Vagina (tissue), 2 donors: ENCODE measurements around the gene ZZZ3.
"Not testable (repeated sequence)": the region's sequence is repeated elsewhere in the genome, so short reads cannot be mapped to it uniquely, and the experiment has no call there.

Experiments used
- POLR2A ChIP-seq, 2 donors: fragments of 450-650 bp; IDR thresholded peaks; one replicate each; pipeline ENCODE4 v1.6.1; 2017; ENCODE audit warnings: antibody characterized with exemption in 2 of 2, mild to moderate bottlenecking in 2 of 2, moderate library complexity in 2 of 2
- POLR2AphosphoS5 ChIP-seq, 2 donors: sonication (generic); formaldehyde crosslinking; IDR thresholded peaks; one replicate each; pipeline ENCODE4 v1.9.0; 2017; ENCODE audit warnings: antibody characterized with exemption in 2 of 2, mild to moderate bottlenecking in 2 of 2, low read depth in 1 of 2; ENCODE audit not compliant: insufficient read depth in 1 of 2
- TF ChIP-seq, protein P1 (sequence below), 3 experiments: fragments of 450-650 bp in 2 of 3; fragments of 200-600 bp in 1 of 3; sonication (generic) in 1 of 3; IDR thresholded peaks; one replicate each; pipeline ENCODE4 v1.5.1; 2017 to 2019; ENCODE audit warnings: antibody characterized with exemption in 3 of 3, mild to moderate bottlenecking in 2 of 3, moderate library complexity in 2 of 3

DNA sequence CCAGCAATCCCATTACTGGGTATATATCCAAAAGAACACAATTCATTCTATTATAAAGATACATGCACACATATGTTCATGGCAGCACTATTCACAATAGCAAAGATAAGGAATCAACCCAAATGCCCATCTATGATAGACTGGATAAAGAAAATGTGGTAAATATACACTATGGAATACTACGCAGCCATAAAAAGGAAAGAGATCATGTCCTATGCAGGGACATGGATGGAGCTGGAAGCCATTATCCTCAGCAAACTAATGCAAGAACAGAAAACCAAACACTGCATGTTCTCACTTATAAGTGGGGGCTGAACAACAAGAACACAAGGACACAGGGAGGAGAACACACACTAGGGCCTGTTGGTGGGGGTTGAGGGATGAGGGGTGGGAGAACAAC, 17.2 kb upstream of the ZZZ3 start:
- not testable (repeated sequence) for TF ChIP-seq POLR2AphosphoS5 (IDR thresholded peaks at IDR 0.05; ENCODE audit: insufficient read depth in 1 of 2, low read depth in 1 of 2); POLR2A (IDR thresholded peaks at IDR 0.05)
- TF ChIP-seq, protein P1, sequence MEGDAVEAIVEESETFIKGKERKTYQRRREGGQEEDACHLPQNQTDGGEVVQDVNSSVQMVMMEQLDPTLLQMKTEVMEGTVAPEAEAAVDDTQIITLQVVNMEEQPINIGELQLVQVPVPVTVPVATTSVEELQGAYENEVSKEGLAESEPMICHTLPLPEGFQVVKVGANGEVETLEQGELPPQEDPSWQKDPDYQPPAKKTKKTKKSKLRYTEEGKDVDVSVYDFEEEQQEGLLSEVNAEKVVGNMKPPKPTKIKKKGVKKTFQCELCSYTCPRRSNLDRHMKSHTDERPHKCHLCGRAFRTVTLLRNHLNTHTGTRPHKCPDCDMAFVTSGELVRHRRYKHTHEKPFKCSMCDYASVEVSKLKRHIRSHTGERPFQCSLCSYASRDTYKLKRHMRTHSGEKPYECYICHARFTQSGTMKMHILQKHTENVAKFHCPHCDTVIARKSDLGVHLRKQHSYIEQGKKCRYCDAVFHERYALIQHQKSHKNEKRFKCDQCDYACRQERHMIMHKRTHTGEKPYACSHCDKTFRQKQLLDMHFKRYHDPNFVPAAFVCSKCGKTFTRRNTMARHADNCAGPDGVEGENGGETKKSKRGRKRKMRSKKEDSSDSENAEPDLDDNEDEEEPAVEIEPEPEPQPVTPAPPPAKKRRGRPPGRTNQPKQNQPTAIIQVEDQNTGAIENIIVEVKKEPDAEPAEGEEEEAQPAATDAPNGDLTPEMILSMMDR (IDR thresholded peaks at IDR 0.05) = not testable (repeated sequence)
